ENCODE data around the gene OR2Y1.
A peak's percentile ranks its signal among the peaks of the same experiment; 100 is the strongest.
"Not testable (repeated sequence)": the region's sequence is repeated elsewhere in the genome, so short reads cannot be mapped to it uniquely, and the experiment has no call there.

OR2Y1 gene

GRCh38 chr5:180785121-180785781 lies 45.4 kb upstream of the OR2Y1 start:
- intact Hi-C loops (cut with DNase I; ENCODE audit: low total_unique reads): loop anchor here (5.0 to 10.0 kb wide), 2 partner anchors 82 to 370 kb away; no protein-coding TSS in a partner anchor
- Histone ChIP-seq H3K9me3 (no peaks in the 10 kb centered on the region), H3K4me3 (no peak overlapping the region), H3K27me3 (no peaks in the 10 kb centered on the region), H3K27ac (peak overlapping the region; percentile 63 to 82), H3K36me3 (peaks cover 4 to 32% (median 28%) of the 10 kb centered on the region in 3 donors), H3K4me1 (peaks cover 10 to 39% (median 31%) of the 10 kb centered on the region in 4 donors)
- TF ChIP-seq CTCF (IDR thresholded peaks at IDR 0.05): no peak
- DNase-seq: no peak

DNA sequence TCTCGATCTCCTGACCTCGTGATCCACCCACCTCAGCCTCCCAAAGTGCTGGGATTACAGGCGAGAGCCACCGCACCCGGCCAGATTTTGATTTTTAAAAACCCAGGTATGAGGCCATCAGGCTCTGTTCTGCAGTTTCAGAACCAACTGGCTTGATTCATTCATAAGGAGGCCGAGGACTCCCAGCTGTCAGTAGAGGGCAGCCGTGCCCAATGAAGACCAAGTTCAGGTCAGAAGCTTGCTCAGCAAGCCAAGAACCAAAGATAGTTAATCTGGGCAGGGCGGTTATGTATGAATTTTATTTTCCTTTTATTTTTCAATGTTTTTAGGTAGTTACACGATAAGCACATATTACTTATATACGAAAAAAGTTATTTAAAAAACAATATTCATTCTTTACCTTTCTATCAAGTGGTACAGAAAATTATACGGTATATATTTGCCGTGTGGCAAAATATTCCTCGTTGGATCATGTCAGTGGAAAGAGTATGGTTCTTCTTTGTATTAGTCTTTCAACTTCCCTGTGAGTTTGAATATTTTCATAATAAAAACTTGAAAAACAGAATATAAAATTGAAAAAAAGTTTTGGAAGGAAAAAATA lies 44.7 kb upstream of the OR2Y1 start:
- Histone ChIP-seq H3K36me3 (peaks cover 0 to 32% (median 22%) of the 10 kb centered on the region in 3 donors), H3K9me3 (no peaks in the 10 kb centered on the region), H3K27me3 (no peaks in the 10 kb centered on the region), H3K27ac (peak overlapping the region; percentile 63 to 82), H3K4me1 (peaks cover 10 to 39% (median 31%) of the 10 kb centered on the region in 4 donors), H3K4me3 (no peak overlapping the region)
- intact Hi-C loops (cut with DNase I; ENCODE audit: low total_unique reads): loop anchor here (5.0 to 10.0 kb wide), 2 partner anchors 83 to 370 kb away; no protein-coding TSS in a partner anchor
- TF ChIP-seq CTCF (IDR thresholded peaks at IDR 0.05): peak; percentile 64 to 78
- DNase-seq: peak; percentile 82 to 89

- Histone ChIP-seq H3K36me3 (peaks cover 0 to 21% (median 11%) of the 10 kb centered on the region in 3 donors), H3K4me3 (no peak overlapping the region), H3K9me3 (no peaks in the 10 kb centered on the region), H3K27me3 (no peaks in the 10 kb centered on the region), H3K27ac (no peak overlapping the region), H3K4me1 (peaks cover 10 to 39% (median 31%) of the 10 kb centered on the region in 4 donors)
- no peak for TF ChIP-seq CTCF (IDR thresholded peaks at IDR 0.05)
- intact Hi-C loops (cut with DNase I; ENCODE audit: low total_unique reads): loop anchor here (10.0 kb wide), 1 partner anchor 371 kb away; no protein-coding TSS in a partner anchor
- DNase-seq: no peak
Observed at GRCh38 chr5:180783340-180784052, 43.6 kb upstream of the OR2Y1 start.

DNA sequence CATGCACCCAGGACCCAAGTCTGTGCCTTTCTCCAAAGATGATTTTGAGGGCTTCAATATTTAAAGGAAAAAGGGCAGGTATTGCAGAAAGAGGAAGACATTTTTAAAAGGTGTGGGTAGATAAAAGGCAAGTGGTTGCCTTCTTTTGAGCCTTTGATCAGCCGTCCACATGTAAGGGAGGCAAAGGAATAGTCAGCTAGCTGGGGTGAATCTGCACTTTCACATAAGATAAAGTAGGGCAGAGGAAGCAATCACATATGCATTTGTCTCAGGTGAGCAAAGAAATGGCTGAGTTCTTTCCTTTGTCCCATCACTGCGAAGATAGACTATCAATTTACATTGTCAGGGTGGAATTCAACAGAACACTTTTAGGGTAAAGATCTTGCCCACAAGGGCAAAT lies 42.9 kb upstream of the OR2Y1 start:
- intact Hi-C loops (cut with DNase I; ENCODE audit: low total_unique reads): loop anchor here (10.0 kb wide), 1 partner anchor 372 kb away; no protein-coding TSS in a partner anchor
- no peaks in the 10 kb centered on the region for H3K27me3 ChIP-seq
- no peak for DNase-seq
- no peak overlapping the region for H3K4me3 ChIP-seq
- H3K9me3 ChIP-seq: no peaks in the 10 kb centered on the region
- no peak overlapping the region for H3K27ac ChIP-seq
- no peak for TF ChIP-seq CTCF (IDR thresholded peaks at IDR 0.05)
- peaks cover 10 to 36% (median 29%) of the 10 kb centered on the region in 4 donors for H3K4me1 ChIP-seq
- H3K36me3 ChIP-seq: peaks cover 0 to 14% (median 3%) of the 10 kb centered on the region in 3 donors

DNA sequence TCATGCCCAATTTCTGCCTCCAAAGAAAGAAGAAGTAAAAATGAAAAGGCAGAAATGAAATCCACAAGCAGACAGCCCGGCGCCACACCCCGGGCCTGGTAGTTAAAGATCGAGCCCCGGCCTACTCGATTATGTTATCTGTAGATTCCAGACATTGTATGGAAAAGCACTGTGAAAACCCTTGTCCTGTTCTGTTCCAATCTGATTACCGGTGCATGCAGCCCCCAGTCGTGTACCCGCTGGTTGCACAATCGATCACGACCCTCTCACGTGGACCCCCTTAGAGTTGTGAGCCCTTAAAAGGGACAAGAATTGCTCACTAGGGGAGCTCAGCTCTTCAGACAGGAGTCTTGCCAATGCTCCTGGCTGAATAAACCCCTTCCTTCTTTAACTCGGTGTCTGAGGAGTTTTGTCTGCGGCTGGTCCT lies 42.1 kb upstream of the OR2Y1 start:
- not testable (repeated sequence) for H3K36me3 ChIP-seq, H3K9me3 ChIP-seq, H3K27ac ChIP-seq, H3K4me3 ChIP-seq, DNase-seq, H3K27me3 ChIP-seq
- intact Hi-C loops (cut with DNase I; ENCODE audit: low total_unique reads): loop anchor here (10.0 kb wide), 1 partner anchor 373 kb away; no protein-coding TSS in a partner anchor
- H3K4me1 ChIP-seq: peaks cover 10 to 28% (median 23%) of the 10 kb centered on the region in 4 donors
